ENCODE data around the gene NPB.

NPB gene

DNA sequence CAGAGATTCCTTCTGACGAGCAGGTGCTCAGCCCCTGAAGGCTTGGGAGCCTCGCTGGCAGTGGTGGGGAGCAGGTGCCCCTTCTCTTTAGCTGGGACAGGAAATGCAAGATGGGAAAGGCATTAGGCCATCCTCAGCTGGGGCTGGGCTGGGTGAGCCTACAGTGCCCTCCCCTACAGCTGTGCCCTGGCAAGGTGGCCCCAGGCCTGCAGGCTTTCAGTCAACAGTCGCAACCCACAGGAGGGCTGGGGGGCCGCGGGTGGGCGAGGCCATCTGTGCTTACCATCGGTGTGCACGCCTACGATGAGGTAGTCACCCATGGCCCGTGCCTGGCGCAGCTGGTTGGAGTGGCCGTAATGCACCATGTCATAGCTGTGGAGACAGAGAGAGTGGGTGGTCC, 7.2 kb downstream of the NPB start:
- no peak overlapping the region for H3K4me3 ChIP-seq (replicated peaks in 1 of 2; ENCODE audit: low read depth in 2 of 2, low read length in 2 of 2)

DNA sequence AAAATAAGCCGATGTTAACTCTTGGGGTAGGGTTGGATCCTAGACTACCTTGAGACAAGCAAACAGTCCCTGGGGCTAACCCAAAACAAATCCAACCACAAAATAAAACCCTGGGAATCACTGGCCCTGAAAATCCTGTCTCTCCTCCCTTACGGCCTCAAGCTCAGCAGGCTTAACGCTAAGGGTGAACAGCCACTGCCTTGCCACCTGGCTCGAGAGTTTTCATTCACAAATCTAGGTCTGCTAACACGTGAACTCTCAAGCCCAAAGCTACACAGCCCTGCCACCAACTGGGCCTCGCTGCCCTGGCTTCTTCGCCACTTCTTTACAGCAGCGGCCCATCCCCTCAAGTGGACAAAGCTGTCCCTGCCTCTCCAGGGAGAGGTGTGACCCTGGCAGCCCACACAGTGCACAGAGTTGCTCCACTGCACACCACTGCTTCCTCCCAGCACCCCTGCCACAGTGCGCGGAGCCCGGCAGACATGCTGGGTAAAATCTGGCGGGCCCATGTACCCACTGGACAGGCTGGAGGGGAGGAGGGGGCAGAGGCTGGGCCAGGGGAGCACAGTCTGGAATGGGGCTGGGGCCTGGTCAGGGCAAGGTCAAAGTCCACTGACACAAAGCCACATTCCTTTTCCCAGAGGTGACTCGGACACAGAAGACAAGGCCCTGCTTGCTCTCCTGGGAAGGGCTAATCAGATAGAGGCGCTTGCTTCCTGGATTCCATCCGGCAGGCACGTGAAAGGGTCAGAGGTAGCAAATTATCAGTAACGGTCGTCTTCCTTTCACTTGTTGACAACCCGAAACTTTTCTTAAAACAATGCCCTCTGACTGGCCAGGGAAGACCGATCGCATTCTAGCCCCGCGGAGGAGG, 8.2 kb downstream of the NPB start:
- TF ChIP-seq, protein P1, sequence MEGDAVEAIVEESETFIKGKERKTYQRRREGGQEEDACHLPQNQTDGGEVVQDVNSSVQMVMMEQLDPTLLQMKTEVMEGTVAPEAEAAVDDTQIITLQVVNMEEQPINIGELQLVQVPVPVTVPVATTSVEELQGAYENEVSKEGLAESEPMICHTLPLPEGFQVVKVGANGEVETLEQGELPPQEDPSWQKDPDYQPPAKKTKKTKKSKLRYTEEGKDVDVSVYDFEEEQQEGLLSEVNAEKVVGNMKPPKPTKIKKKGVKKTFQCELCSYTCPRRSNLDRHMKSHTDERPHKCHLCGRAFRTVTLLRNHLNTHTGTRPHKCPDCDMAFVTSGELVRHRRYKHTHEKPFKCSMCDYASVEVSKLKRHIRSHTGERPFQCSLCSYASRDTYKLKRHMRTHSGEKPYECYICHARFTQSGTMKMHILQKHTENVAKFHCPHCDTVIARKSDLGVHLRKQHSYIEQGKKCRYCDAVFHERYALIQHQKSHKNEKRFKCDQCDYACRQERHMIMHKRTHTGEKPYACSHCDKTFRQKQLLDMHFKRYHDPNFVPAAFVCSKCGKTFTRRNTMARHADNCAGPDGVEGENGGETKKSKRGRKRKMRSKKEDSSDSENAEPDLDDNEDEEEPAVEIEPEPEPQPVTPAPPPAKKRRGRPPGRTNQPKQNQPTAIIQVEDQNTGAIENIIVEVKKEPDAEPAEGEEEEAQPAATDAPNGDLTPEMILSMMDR (IDR thresholded peaks at IDR 0.05; ENCODE audit: low read depth, low read length): no peak
- H3K4me3 ChIP-seq (replicated peaks in 1 of 2; ENCODE audit: low read depth in 2 of 2, low read length in 2 of 2): peak overlapping the region; percentile 78
- DNase-seq (ENCODE audit: low read depth in 2 of 2): no peak

More for the DNA sequence above, 7.2 kb downstream of the NPB start:
- DNase-seq (ENCODE audit: low read depth in 2 of 2): no peak
- TF ChIP-seq, protein P1 (IDR thresholded peaks at IDR 0.05; ENCODE audit: low read depth, low read length): no peak

DNA sequence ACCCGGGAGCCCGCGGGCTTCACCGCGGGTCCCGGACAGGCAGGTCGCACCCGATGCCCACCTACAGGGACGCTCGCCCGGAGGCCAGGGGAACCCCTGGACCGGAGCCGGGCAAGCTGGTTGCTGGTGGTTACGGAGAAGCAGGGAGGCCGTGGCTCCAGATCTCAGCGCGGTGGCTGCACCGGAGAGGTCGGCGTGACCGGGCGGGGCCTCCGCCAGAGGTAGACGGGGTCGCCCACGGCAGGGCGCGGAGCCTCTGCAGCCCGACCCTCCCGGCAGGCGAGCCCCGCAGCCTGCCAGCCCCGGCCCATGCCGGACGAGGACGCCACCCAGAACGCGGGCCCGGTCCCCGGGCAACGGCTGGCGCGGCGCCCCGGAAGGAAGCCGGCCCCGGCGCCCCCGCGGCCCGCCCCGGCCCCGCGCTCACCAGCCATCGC, 8.8 kb downstream of the NPB start:
- peak overlapping the region; percentile 78 for H3K4me3 ChIP-seq (replicated peaks in 1 of 2; ENCODE audit: low read depth in 2 of 2, low read length in 2 of 2)
- no peak for DNase-seq (ENCODE audit: low read depth in 2 of 2)
- TF ChIP-seq, protein P1 (IDR thresholded peaks at IDR 0.05; ENCODE audit: low read depth, low read length): no peak

DNA sequence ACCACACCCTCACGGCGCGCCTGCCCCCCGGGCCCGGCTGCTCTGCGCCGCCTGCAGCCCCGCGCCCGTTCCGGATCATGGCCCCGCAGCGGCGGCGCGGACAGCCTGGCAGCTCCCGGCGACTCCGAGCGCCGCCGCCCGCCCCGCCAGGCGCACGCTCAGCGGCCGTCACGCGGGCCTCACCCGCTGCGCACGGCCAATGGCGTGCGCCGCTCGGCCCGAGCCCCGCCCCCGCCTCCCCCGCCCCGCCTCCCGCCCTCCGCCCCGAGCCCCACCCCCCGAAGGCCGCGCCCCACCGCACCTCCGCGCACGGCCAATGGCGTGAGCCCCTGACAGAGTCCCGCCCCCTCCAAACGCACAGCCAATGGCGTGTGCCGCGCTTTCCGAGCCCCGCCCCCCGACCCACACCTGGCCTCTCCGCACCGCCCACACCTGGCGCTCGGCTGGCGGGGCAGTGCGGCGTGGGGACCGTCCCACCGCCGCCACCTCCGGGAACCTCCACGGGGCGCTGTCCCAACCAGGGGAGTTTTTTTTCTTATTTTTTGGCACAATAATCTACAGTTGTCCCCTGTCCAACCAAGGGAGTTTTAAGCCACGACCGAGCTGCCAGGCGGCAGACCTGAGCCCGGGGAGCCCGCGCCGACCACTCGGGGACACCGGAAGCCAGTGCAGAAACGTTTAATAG, 9.4 kb downstream of the NPB start, which contains the start of gene PCYT2:
TSS of gene PCYT2 (minus strand) at position 123 of the 685 bp plus-strand sequence. CDS start at position 79, 44 bp downstream.
- TF ChIP-seq, protein P1 (IDR thresholded peaks at IDR 0.05; ENCODE audit: low read depth, low read length): no peak
- DNase-seq (ENCODE audit: low read depth in 2 of 2): peak; percentile 82 to 87
- H3K4me3 ChIP-seq (replicated peaks in 1 of 2; ENCODE audit: low read depth in 2 of 2, low read length in 2 of 2): peak within 1 kb of the TSS; percentile 78

DNA sequence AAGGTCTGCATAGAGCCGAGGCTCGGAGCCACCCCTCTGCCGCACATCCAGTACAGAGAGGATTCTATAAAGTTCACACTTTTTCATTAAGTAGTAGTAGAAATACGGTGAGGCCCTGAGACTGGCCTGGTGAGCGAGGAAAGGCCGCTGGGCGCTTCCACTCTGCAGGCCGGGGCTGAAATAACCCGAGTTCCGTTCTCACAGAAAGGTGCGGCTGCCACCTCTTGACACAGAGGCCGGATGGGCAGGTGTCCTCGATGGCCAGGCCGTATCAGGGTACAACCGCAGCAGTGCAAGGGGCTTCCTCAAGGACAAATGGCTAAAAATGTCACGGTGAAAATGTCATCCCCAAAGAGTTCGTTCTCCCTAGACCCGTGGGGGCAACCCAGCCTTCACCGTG, 9.9 kb downstream of the NPB start:
- DNase-seq (ENCODE audit: low read depth in 2 of 2): no peak
- TF ChIP-seq, protein P1 (IDR thresholded peaks at IDR 0.05; ENCODE audit: low read depth, low read length): no peak
- no peak overlapping the region for H3K4me3 ChIP-seq (replicated peaks in 1 of 2; ENCODE audit: low read depth in 2 of 2, low read length in 2 of 2)

DNA sequence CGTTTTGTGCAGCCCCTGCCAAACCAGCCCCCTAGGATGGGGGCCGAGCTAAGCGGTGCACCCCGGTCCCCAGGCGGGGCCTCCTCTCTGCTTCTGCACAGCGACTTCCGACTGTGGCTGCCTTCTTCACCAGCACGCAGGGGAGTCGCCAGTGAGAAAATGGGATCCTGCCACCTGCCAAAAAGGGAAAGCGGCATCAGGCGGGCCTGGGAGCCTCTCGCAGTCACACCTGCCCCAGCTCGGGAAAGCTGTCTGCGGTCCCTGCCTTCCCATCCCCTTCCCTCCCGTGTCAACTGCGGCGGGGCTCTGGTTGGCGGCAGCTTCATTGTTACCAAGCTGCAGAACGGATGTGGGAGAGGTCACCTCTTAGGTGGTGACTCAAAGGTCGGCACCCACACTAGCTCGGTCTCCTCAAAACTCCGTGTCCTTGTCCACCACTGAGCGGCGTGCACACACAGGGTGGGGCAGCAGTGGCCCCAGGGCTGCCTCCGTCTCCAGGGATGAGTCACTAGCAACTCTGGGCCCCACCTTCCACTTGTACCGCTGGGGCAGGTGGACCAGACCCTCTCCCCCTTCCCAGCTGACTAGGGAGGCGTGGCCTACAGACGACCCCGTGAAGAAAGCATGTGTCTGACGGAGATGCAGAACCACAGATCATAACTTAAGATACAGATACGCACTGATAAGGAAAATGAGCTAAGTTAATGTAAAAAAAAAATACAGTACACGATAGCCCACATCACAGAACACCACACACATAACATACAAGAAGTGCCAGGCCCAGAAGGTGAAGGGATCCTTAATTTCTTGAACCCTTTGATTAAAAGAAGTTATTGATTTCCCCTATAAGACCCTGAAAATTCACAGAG, 10.6 kb downstream of the NPB start:
- DNase-seq (ENCODE audit: low read depth in 2 of 2): no peak
- TF ChIP-seq, protein P1 (IDR thresholded peaks at IDR 0.05; ENCODE audit: low read depth, low read length): no peak
- no peak overlapping the region for H3K4me3 ChIP-seq (replicated peaks in 1 of 2; ENCODE audit: low read depth in 2 of 2, low read length in 2 of 2)

Data from cardiac fibroblast (primary cell).